ENCODE results near the gene ERCC1. TPM values are rescaled to one million over a fixed set of nuclear protein-coding genes. Genes with fewer than 3 reads are reported as not detected.
A peak's percentile ranks its signal among the peaks of the same experiment; 100 is the strongest.

Gene ERCC1
- polyA plus RNA-seq, 1 of the 3 experiments (the other 2 are of a cell fraction) = 95.3 TPM

- no peak overlapping the region; a peak in 1 of 4 replicates for H3K4me3 ChIP-seq (ENCODE audit: low read depth in 2 of 2, low read length in 1 of 2)
- H3F3A ChIP-seq (replicated peaks; ENCODE audit: insufficient read depth) = peaks cover 21% of the 10 kb centered on the region
- no peak for TF ChIP-seq GABPA (IDR thresholded peaks at IDR 0.05; ENCODE audit: low read depth)
- no peak for TF ChIP-seq MAX (IDR thresholded peaks at IDR 0.05; ENCODE audit: low read depth)
- TF ChIP-seq CHD2 (IDR thresholded peaks at IDR 0.05; ENCODE audit: low read length, partially characterized antibody) = no peak
- no peak for TF ChIP-seq SIN3A (IDR thresholded peaks at IDR 0.05; ENCODE audit: borderline replicate concordance, low read depth, low read length)
- H3K9me3 ChIP-seq = no peaks in the 10 kb centered on the region
- peak overlapping the region; percentile 79; the same call in 1 of the 2 replicates for H3K9ac ChIP-seq
- WGBS (ENCODE audit: low lambda C conversion rate) = 69% methylated on average over 2 of the region's 2 CpGs
- H3K27me3 ChIP-seq (ENCODE audit: insufficient read depth) = no peaks in the 10 kb centered on the region
- POLR2A ChIA-PET = no interaction called here
- H3K36me3 ChIP-seq (replicated peaks in 1 of 2; ENCODE audit: control insufficient read depth in 1 of 2, insufficient read depth in 2 of 2, low read length in 1 of 2) = no peaks in the 10 kb centered on the region
- peak overlapping the region; percentile 72 for H3K4me2 ChIP-seq
- peak overlapping the region; percentile 60 for H2AFZ ChIP-seq (ENCODE audit: low read depth)
- CTCF ChIA-PET = interaction anchor here (1.3 to 3.2 kb wide), 4 partner anchors 17 to 29 kb away, joined by 4 to 20 read pairs (median 9); no protein-coding TSS in a partner anchor
- no peak for DNase-seq
- no peaks in the 10 kb centered on the region for H3K79me2 ChIP-seq (ENCODE audit: insufficient read depth)
- no peaks in the 10 kb centered on the region for H4K20me1 ChIP-seq (ENCODE audit: insufficient read depth)
- H3K9me2 ChIP-seq = no peaks in the 10 kb centered on the region
- H3K4me1 ChIP-seq (ENCODE audit: control insufficient read depth in 1 of 2, insufficient read depth in 2 of 2, low read depth in 1 of 2, low read length in 1 of 2) = peaks cover 12 to 14% of the 10 kb centered on the region in 2 experiments; a peak in 2 of 4 replicates
- H3K27ac ChIP-seq (ENCODE audit: low read depth in 2 of 2, low read length in 1 of 2) = peak overlapping the region in 1 of 2 experiments; percentile 95; a peak in 2 of 4 replicates
These were observed 32.7 kb upstream of the ERCC1 start for GRCh38 chr19:45456500-45456815.

GRCh38 chr19:45455707-45456499 is 32.2 kb upstream of the ERCC1 start:
- peak overlapping the region; percentile 72 for H3K4me2 ChIP-seq
- TF ChIP-seq MAX (IDR thresholded peaks at IDR 0.05; ENCODE audit: low read depth) (peak; percentile 96), ELF1 (IDR thresholded peaks at IDR 0.05) (0 out of 2 replicates have a peak, but pooled peaks have one; percentile 43), MEF2A (IDR thresholded peaks at IDR 0.05; ENCODE audit: borderline replicate concordance, low read depth) (peak; percentile 88; the same call in 1 of the 2 replicates), SMC3 (IDR thresholded peaks at IDR 0.05; ENCODE audit: low read depth, low read length) (no peak), FOXM1 (IDR thresholded peaks at IDR 0.05; ENCODE audit: low read depth) (peak; percentile 80; the same call in 1 of the 2 replicates), RCOR1 (IDR thresholded peaks at IDR 0.05; ENCODE audit: low read length) (no peak), FOXJ3 (CRISPR knock-in tag; IDR thresholded peaks at IDR 0.05) (no peak), TEAD4 (IDR thresholded peaks at IDR 0.05; ENCODE audit: borderline replicate concordance, insufficient read depth) (peak; percentile 100), EP300 (IDR thresholded peaks at IDR 0.05; ENCODE audit: borderline replicate concordance in 1 of 2, low read depth in 1 of 2, low read length in 1 of 2) (peak in 1 of 2 experiments; percentile 88; a peak in 1 of 4 replicates), JUND (IDR thresholded peaks at IDR 0.05) (peak; percentile 100), NRF1 (IDR thresholded peaks at IDR 0.05; ENCODE audit: low read depth, low read length) (no peak), FOSL2 (IDR thresholded peaks at IDR 0.05; ENCODE audit: borderline replicate concordance, low read depth) (peak; percentile 100), TAF1 (IDR thresholded peaks at IDR 0.05; ENCODE audit: borderline replicate concordance, low read depth, low read length) (no peak), GABPA (IDR thresholded peaks at IDR 0.05; ENCODE audit: low read depth) (peak; percentile 44), SIN3A (IDR thresholded peaks at IDR 0.05; ENCODE audit: borderline replicate concordance, low read depth, low read length) (peak; percentile 98), REST (IDR thresholded peaks at IDR 0.05; ENCODE audit: low read depth, low read length) (peak; percentile 83), RAD21 (IDR thresholded peaks at IDR 0.05; ENCODE audit: low read length) (no peak), CHD2 (IDR thresholded peaks at IDR 0.05; ENCODE audit: low read length, partially characterized antibody) (no peak), RXRA (IDR thresholded peaks at IDR 0.05; ENCODE audit: borderline replicate concordance, low read depth) (peak; percentile 100), USF2 (IDR thresholded peaks at IDR 0.05; ENCODE audit: borderline replicate concordance, low read depth, low read length) (no peak)

More at GRCh38 chr19:45455707-45456499, 32.2 kb upstream of the ERCC1 start:
- H3K4me1 ChIP-seq (ENCODE audit: control insufficient read depth in 1 of 2, insufficient read depth in 2 of 2, low read depth in 1 of 2, low read length in 1 of 2) = peaks cover 12 to 17% of the 10 kb centered on the region in 2 experiments; a peak in 2 of 4 replicates
- peak overlapping the region in 1 of 2 experiments; percentile 24; a peak in 1 of 4 replicates for H3K4me3 ChIP-seq (ENCODE audit: low read depth in 2 of 2, low read length in 1 of 2)
- no peaks in the 10 kb centered on the region for H3K27me3 ChIP-seq (ENCODE audit: insufficient read depth)
- peak overlapping the region; percentile 60 for H2AFZ ChIP-seq (ENCODE audit: low read depth)
- ChIA-PET POLR2A (interaction anchor here (1.0 kb wide), 1 partner anchor 11 kb away, joined by 5 read pairs; the partner anchor contains the start of gene FOSB), CTCF (interaction anchor here (1.3 to 5.2 kb wide), 5 partner anchors 16 to 30 kb away, joined by 4 to 27 read pairs (median 13); no protein-coding TSS in a partner anchor)
- H3K9me3 ChIP-seq = no peaks in the 10 kb centered on the region
- H3F3A ChIP-seq (replicated peaks; ENCODE audit: insufficient read depth) = peaks cover 21% of the 10 kb centered on the region
- H3K79me2 ChIP-seq (ENCODE audit: insufficient read depth) = no peaks in the 10 kb centered on the region
- peak; percentile 71 for DNase-seq
- H3K27ac ChIP-seq (ENCODE audit: low read depth in 2 of 2, low read length in 1 of 2) = peak overlapping the region; percentile 6 to 95; a peak in 3 of 4 replicates
- no peaks in the 10 kb centered on the region for H3K36me3 ChIP-seq (replicated peaks in 1 of 2; ENCODE audit: control insufficient read depth in 1 of 2, insufficient read depth in 2 of 2, low read length in 1 of 2)
- H3K9me2 ChIP-seq = no peaks in the 10 kb centered on the region
- peak overlapping the region; percentile 79 for H3K9ac ChIP-seq
- WGBS (ENCODE audit: low lambda C conversion rate) = 22% methylated on average over 19 of the region's 27 CpGs
- H4K20me1 ChIP-seq (ENCODE audit: insufficient read depth) = no peaks in the 10 kb centered on the region

Measured in SK-N-SH (cell line).